Measurements from ENCODE around the gene MRPS2.

Gene MRPS2

DNA sequence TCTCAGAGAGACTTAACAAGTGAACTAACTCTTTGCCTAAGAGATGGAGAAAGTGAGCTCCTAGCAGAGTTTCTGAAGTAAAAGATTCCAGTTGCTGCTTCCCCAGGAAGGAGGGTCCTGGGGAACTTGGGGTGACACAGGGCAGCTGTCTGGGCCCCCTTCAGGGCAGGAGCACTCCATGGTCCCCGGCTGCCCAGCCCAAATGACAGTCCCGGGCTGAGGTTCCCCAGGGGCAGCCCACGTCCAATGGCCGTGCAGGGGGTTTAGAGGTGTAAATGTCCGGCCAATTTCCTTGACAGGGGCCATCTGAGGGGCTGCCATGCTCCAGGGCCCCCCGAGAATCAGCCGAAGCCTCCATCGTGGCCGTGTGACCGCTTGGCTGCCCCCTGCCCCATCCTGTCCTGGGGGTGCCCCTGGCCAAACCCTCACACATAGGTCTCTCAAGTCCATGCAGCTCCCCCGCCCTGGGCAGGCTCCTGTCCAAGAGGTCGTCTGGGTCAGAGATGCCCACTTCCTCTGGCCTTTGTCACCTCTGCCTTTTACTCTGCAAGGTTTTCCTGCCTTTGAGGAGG lies 26.4 kb upstream of the MRPS2 start:
- Histone ChIP-seq H3K4me1 (ENCODE audit: insufficient read depth, low read length) (peaks cover 18% of the 10 kb centered on the region), H2AFZ (ENCODE audit: low read depth, low read length) (no peak overlapping the region), H3K36me3 (ENCODE audit: insufficient read depth, low read length) (no peaks in the 10 kb centered on the region), H3K27me3 (ENCODE audit: insufficient read depth, low read length) (no peaks in the 10 kb centered on the region), H3K4me3 (ENCODE audit: low read length) (no peak overlapping the region), H3K9me3 (ENCODE audit: low read length) (no peaks in the 10 kb centered on the region)

DNA sequence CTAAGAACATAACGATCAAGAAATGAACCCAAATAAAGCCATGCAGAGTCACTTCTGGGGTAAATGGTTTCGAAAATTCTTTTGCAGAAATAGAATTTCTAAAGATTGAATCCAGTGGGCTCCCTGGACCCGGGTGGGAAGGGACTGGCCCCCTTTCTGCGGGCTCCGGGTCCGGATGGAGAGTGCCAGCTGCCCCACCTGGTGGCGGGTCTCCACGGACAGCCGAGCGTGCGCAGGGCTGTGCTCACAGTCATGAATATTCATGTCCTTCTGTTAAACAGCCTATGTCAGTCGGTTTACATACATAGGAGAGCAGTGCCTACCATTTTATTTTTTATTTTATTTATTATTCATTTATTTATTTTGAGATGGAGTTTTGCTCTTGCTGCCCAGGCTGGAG lies 25.6 kb upstream of the MRPS2 start:
- H3K36me3 ChIP-seq (ENCODE audit: insufficient read depth, low read length), result no peaks in the 10 kb centered on the region
- no peak overlapping the region for H3K4me3 ChIP-seq (ENCODE audit: low read length)

DNA sequence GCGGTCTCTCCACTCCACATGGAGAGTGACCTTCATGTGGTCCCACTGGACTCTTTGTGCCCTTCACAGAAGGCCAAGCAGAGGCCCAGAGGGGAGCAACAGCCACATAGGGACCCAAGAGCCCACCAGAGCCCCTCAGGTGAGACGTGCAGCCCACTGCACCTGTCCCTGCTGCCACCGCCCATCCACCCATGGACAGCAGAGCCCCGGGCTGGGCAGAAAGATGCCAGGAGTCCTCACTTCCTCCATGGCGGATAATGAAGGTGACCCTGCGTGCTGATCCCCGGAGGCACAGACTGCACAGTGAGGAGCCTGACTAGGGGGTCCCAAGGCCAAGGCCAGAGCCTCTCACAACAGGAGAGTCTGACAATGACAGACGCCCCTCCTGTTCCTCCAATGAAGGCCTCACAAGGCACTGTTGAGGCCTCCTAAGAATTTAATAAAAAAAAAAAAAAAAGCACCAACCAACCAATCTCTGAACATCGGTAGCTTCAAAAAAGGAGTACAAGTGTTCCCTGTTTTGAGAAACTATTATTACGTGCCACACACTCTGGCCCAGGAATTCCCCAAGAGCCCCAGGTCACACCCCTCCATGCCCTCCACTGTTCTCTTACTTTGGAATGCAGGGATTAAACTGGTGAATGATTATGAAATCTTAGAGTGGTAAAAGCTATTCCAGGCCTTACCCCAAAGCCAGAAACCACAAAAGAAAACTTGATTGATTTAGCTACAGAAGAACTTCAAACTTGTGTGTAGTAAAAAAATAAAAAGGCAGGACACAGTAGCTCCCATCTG lies 23.7 kb upstream of the MRPS2 start:
- no peaks in the 10 kb centered on the region for H3K36me3 ChIP-seq (ENCODE audit: insufficient read depth, low read length)
- H3K4me3 ChIP-seq (ENCODE audit: low read length), result no peak overlapping the region
- peaks cover 21% of the 10 kb centered on the region for H3K4me1 ChIP-seq (ENCODE audit: insufficient read depth, low read length)
- H3K9me3 ChIP-seq (ENCODE audit: low read length), result no peaks in the 10 kb centered on the region
- H3K27me3 ChIP-seq (ENCODE audit: insufficient read depth, low read length), result no peaks in the 10 kb centered on the region
- H2AFZ ChIP-seq (ENCODE audit: low read depth, low read length), result no peak overlapping the region

More for the DNA sequence above, 25.6 kb upstream of the MRPS2 start:
- no peaks in the 10 kb centered on the region for H3K9me3 ChIP-seq (ENCODE audit: low read length)
- H2AFZ ChIP-seq (ENCODE audit: low read depth, low read length), result no peak overlapping the region
- H3K4me1 ChIP-seq (ENCODE audit: insufficient read depth, low read length), result peaks cover 18% of the 10 kb centered on the region
- H3K27me3 ChIP-seq (ENCODE audit: insufficient read depth, low read length), result no peaks in the 10 kb centered on the region

DNA sequence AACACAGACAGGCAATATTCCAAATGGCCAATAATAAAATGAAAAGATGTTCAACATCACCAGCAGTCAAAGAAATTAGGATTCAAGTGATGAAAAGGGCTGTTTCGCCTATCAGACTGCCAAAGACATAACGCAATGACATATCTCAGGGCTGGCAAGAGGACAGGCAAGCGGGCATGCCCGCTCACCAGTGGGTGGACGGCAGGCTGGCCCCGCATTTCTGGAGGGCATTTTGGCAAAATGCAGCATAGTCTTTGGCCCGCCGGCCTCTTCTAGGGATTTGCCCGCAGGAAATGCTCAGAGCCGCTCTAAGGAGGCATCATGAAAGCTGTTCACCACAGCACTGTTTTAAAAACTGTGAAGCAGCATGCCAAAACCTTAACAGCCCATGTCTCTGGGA lies 22.3 kb upstream of the MRPS2 start:
- peaks cover 1% of the 10 kb centered on the region for H3K36me3 ChIP-seq (ENCODE audit: insufficient read depth, low read length)
- H3K27me3 ChIP-seq (ENCODE audit: insufficient read depth, low read length), result no peaks in the 10 kb centered on the region
- H2AFZ ChIP-seq (ENCODE audit: low read depth, low read length), result no peak overlapping the region
- H3K4me1 ChIP-seq (ENCODE audit: insufficient read depth, low read length), result peaks cover 10% of the 10 kb centered on the region
- no peaks in the 10 kb centered on the region for H3K9me3 ChIP-seq (ENCODE audit: low read length)
- H3K4me3 ChIP-seq (ENCODE audit: low read length), result no peak overlapping the region

DNA sequence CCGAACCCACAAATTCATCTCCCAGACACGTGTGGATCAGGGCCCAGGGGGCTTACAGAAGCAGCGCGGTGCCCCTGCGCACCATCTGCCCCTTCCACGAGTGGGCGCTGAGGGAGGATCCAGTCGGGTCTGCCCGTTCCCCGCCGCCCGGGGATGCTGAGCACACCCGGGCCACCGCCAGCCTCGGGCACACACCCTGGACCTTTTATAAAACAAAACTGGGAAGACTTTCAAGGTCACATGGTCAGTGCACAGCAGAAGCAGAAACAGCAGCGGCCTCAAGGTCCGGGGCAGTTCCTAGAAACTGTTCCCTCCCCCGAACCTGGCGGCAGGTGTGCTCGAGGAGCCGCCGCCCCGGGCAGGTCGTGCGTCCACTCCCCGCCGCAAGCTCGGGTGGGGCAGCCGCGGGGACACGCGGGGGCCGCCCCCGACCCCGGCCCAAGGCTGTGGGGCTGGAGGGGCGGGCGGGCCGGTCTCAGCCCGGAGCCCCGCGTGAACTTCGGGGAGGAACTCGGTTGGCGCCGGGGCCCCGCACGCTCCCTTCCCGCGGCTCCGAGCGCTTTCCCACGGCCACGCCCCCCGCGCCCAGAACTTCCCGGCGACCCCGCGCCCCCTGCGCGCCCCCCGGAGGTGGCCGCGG lies 21.5 kb upstream of the MRPS2 start:
- H2AFZ ChIP-seq (ENCODE audit: low read depth, low read length), result peak overlapping the region; percentile 76
- no peaks in the 10 kb centered on the region for H3K9me3 ChIP-seq (ENCODE audit: low read length)
- H3K4me3 ChIP-seq (ENCODE audit: low read length), result peak overlapping the region; percentile 49
- no peaks in the 10 kb centered on the region for H3K27me3 ChIP-seq (ENCODE audit: insufficient read depth, low read length)
- H3K36me3 ChIP-seq (ENCODE audit: insufficient read depth, low read length), result peaks cover 8% of the 10 kb centered on the region
- H3K4me1 ChIP-seq (ENCODE audit: insufficient read depth, low read length), result peaks cover 10% of the 10 kb centered on the region

DNA sequence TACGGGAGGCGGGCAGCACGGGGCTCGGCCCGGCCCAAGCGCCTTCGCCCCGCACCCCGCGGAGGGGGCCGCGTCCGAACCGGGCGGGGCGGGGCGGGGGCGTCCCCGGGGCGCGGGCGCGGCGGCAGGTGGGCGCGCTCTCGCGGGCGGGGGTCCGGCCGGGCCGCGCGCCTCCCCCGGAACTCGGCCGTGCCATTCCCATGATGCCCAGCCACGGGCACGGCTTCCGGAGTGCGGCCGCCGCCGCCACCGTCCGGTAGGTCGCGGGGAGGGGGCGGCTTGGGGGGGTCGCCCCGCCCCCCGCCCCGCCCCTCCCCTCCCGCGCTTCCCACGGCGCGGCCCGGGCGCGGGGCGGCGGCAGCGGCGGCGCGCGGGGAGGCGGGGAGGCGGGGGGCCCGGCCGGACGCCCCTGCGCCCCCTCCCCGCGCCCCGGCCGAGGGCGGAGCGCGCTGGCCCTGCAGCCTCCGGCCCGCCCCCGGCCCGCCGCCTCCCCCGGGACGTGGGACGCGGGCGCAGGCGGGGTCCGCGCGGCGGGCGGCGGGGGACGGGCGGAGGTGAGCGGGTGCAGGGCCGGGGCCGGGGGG lies 20.9 kb upstream of the MRPS2 start, which contains the start of gene PPP1R26:
PPP1R26 (plus strand) TSS at position 314 of the 584 bp plus-strand sequence. CDS start 4,729 bp downstream, outside the sequence.
- Histone ChIP-seq H3K9me3 (ENCODE audit: low read length) (no peaks in the 10 kb centered on the region), H2AFZ (ENCODE audit: low read depth, low read length) (peak within 1 kb of the TSS; percentile 76), H3K27me3 (ENCODE audit: insufficient read depth, low read length) (no peaks in the 10 kb centered on the region), H3K36me3 (ENCODE audit: insufficient read depth, low read length) (peaks cover 14% of the 10 kb centered on the region), H3K4me3 (ENCODE audit: low read length) (peak within 1 kb of the TSS; percentile 63), H3K4me1 (ENCODE audit: insufficient read depth, low read length) (peaks cover 10% of the 10 kb centered on the region)

DNA sequence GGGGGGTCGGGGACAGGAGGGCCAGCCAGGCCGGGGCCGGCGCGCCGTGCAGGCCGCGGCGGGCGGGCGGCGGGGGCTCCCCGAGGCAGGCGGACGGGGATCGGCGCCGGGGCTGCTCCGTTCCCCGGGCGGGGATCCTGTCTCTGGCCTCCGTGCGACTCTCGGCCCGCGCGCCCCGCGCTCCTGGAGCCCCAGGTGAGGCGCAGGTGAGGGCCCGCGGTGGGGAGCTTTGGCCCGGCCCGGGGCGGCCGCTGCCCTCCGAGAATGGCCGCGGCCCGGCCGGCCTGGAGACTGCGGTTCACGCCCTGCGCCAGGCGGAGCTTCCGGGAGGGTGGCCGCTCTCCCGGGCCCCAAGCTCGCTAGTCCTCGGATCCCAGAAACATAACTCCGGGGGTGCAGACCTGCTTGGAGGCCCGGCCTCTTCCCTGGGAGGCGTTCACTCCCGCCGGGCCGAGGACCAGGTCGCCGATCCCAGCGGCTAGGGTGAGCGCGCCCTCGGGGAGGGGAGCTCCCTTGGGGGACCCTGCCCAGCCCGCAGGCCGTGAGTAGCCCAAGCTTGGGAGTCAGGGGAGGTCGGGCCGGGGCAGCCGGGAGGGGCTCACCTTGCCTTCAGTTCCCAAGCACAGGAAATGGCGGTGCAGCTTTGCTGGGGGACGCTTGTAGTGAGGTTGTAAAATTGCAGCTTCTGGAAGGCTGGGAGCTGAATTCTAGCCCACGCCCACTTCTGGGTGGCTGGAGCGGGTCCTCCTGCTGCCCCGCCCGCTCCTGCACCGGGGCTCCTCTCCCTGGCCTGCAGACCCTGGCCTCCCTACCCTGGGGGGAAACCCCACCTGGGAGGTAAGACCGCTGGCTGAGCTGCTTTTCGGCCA lies 20.2 kb upstream of the MRPS2 start:
- H3K36me3 ChIP-seq (ENCODE audit: insufficient read depth, low read length), result peaks cover 22% of the 10 kb centered on the region

DNA sequence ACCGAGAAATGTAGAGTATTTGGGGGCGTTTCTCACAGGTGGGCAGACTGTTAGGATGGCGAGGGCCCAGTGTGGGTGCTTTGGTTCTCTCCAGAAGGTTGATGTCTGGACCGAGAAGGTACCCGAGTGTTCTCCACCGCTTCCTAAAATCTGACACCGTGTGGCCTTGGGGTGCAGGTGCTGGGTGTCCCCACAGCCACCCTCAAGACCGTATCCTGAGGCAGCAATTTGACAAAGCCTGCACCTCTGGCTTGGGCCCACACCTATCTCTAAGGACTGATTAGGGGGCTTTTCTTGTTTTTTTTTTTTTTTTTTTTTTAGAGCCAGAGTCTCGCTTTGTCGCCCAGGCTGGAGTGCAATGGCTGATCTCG lies 19.6 kb upstream of the MRPS2 start:
- Histone ChIP-seq H3K36me3 (ENCODE audit: insufficient read depth, low read length) (peaks cover 27% of the 10 kb centered on the region), H2AFZ (ENCODE audit: low read depth, low read length) (peak overlapping the region; percentile 34), H3K4me3 (ENCODE audit: low read length) (peak overlapping the region; percentile 63), H3K27me3 (ENCODE audit: insufficient read depth, low read length) (no peaks in the 10 kb centered on the region), H3K4me1 (ENCODE audit: insufficient read depth, low read length) (peaks cover 10% of the 10 kb centered on the region), H3K9me3 (ENCODE audit: low read length) (no peaks in the 10 kb centered on the region)

More for the DNA sequence above, 20.2 kb upstream of the MRPS2 start:
- peaks cover 10% of the 10 kb centered on the region for H3K4me1 ChIP-seq (ENCODE audit: insufficient read depth, low read length)
- no peaks in the 10 kb centered on the region for H3K27me3 ChIP-seq (ENCODE audit: insufficient read depth, low read length)
- H3K4me3 ChIP-seq (ENCODE audit: low read length), result peak overlapping the region; percentile 63
- H3K9me3 ChIP-seq (ENCODE audit: low read length), result no peaks in the 10 kb centered on the region
- peak overlapping the region; percentile 34 for H2AFZ ChIP-seq (ENCODE audit: low read depth, low read length)

DNA sequence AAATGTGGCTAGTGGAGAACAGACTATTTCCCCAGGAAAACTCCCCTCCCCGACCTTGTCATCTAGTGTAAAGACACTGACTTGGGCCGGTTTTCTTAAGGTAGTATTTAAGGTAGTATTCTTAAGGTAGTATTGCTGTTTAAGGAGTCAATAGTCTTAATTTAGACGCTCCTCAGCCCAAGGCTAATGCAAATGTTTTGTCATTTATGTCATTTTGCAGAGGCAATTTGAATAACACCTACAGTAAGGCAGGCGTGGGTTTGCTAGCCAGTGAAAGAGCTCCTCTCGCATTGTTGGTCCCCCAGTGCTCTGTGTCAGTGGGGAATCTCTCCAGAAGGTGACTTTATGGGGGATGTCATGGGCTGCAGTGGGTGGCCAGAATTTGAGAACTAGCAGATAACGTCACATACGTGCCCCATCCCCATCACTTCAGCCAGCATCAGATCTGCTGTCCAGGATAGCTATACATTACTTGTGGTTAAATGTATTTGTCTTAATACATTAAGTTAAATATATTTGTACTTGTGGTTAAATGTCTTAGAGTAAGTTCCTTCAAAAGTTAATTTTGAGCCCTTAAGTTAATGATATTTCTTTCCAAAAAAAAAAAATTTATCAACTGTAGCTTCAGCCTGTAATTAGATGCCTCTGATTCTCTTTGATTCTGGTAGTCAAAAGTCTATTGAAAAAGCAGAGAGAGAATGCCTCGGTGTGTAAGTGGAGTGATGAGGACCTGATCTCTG lies 18.3 kb upstream of the MRPS2 start:
- Histone ChIP-seq H3K4me1 (ENCODE audit: insufficient read depth, low read length) (peaks cover 10% of the 10 kb centered on the region), H3K27me3 (ENCODE audit: insufficient read depth, low read length) (no peaks in the 10 kb centered on the region), H3K4me3 (ENCODE audit: low read length) (no peak overlapping the region), H3K36me3 (ENCODE audit: insufficient read depth, low read length) (peaks cover 39% of the 10 kb centered on the region), H2AFZ (ENCODE audit: low read depth, low read length) (no peak overlapping the region), H3K9me3 (ENCODE audit: low read length) (no peaks in the 10 kb centered on the region)

DNA sequence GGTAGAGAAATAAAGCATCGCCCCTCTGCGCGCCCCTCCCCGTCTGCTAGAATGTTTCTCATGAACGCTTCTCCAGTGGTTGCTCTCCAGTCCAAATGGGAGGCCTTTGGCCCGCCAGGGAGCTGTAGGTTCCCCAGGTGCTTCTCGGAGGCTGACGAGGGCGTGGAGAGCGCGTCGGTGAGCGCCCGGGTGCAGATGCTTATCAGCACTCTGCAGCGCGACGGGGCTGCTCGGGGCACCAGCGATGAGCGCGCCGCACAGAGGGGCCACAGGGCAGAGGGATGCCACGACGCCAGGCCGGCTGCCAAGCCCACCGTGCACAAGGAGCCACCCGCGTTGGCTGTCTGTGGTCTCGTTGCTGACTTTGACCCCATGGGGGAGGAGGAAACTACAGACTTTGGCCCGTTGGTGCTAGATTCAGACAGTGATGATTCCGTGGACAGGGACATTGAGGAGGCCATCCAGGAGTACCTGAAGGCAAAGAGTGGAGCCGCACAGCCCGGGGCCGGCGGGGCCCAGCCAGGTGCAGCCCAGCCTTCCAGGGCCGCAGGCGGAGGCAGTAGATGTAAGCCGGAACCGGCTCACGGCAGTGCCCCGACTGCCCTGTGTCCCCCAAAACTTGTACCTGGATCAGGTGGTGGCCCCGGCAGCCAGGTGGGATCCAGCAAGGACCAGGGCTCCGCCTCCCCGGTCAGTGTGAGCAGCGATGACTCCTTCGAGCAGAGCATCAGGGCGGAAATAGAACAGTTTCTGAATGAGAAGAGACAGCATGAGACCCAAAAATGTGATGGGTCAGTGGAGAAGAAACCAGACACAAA lies 15.8 kb upstream of the MRPS2 start:
- Histone ChIP-seq H3K4me1 (ENCODE audit: insufficient read depth, low read length) (peaks cover 10% of the 10 kb centered on the region), H3K27me3 (ENCODE audit: insufficient read depth, low read length) (no peaks in the 10 kb centered on the region), H3K36me3 (ENCODE audit: insufficient read depth, low read length) (peaks cover 53% of the 10 kb centered on the region), H2AFZ (ENCODE audit: low read depth, low read length) (no peak overlapping the region), H3K4me3 (ENCODE audit: low read length) (no peak overlapping the region), H3K9me3 (ENCODE audit: low read length) (no peaks in the 10 kb centered on the region)

DNA sequence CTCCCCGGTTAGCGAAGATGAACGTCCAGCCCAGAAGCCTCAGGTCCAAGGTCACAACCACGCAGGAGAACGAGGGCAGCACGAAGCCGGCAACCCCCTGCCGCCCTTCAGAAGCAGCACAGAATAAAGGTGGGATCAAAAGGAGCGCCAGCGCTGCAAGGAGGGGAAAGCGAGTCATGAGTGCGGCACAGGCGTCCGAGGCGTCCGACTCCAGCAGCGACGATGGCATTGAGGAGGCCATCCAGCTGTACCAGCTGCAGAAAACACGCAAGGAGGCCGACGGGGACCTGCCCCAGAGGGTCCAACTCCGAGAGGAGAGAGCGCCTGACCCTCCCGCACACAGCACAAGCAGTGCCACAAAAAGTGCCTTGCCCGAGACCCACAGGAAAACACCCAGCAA lies 15.1 kb upstream of the MRPS2 start:
- no peak overlapping the region for H3K4me3 ChIP-seq (ENCODE audit: low read length)
- no peaks in the 10 kb centered on the region for H3K27me3 ChIP-seq (ENCODE audit: insufficient read depth, low read length)
- no peaks in the 10 kb centered on the region for H3K9me3 ChIP-seq (ENCODE audit: low read length)
- peaks cover 11% of the 10 kb centered on the region for H3K4me1 ChIP-seq (ENCODE audit: insufficient read depth, low read length)
- H2AFZ ChIP-seq (ENCODE audit: low read depth, low read length), result no peak overlapping the region
- peaks cover 54% of the 10 kb centered on the region for H3K36me3 ChIP-seq (ENCODE audit: insufficient read depth, low read length)

All from neuron (in vitro differentiated cells).